Left renal pelvis (tissue), 4 donors: ENCODE measurements around the gene ACTN4. TPM values are rescaled to one million over a fixed set of nuclear protein-coding genes. Genes with fewer than 3 reads are reported as not detected.

ENCODE experiments used
- DNase-seq, 4 donors: peaks; one replicate each; pipeline ENCODE4 v3.0.0-alpha.2; 2013; ENCODE audit warnings: low read depth in 4 of 4, low spot score in 3 of 4
- polyA plus RNA-seq, 4 donors: library from polyadenylated mRNA; unstranded; fragments of 120-200 nt; gene quantifications; one replicate each; pipeline ENCODE4 v1.2.1, GENCODE V29; 2013; ENCODE audit not compliant: insufficient read length in 4 of 4

ACTN4 gene
- polyA plus RNA-seq, 4 donors, result 470 to 694 (median 623) TPM

DNA sequence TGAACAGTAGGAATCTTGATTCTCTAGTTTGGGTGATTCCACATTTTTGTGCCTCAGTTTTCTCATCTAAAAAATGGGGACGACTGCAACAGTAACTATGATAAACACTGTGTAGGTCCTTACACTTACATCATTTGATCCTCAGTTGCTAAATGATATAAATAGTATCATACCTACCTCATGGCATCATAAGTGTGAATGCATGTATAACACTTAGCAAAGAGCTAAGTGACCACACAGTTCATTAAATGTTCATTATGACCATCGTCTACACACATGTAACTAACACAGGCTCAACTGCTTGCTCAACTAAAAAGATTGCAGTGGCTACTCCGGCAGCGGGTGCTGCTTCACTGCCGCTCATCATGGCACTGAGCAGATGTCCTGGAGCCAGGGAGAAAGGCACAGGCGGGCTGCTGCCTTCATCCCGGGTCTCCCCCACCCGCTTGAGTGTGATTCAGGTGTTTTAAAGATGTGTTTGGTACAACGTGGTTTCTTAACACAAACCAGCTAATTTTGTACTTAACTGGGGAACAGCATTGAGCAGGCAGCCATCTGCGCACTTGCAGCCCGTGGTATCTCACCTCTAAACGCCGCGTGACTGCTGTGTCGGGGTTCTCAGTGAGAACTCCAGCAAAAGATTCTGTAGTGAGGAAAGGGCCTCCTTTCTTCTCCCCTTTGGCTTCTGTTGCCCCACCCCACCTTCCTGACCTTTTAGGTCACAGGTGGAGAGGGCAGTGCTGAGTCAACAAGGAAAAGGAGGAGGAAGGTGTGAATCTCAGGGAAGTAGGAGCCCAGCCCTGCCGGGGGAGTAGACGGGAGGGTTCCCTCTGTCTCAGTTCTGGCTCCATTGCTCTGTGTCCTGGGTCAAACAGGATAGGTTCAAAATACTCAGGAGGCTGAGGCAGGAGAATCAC lies 11.7 kb upstream of the ACTN4 start:
- DNase-seq, result no peak

DNA sequence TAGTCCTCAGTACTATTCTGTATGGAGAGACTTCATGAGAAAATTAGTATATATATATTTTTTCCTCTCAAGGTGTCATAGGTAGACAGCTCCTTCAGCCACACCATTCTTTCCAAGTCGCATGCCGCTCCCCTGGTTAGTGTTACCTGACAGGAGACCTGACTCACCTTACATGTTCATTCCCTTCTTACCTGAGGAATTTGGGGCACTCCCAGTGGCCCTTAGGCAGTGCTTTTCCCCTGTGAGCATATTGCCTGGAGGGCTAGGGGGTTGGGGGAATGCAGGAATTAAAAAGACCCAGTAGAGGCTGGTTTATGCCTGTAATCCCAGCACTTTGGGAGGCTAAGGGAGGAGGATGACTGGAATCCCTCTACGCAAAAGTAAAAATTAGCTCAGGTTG lies 9.0 kb upstream of the ACTN4 start:
- DNase-seq, result no peak

DNA sequence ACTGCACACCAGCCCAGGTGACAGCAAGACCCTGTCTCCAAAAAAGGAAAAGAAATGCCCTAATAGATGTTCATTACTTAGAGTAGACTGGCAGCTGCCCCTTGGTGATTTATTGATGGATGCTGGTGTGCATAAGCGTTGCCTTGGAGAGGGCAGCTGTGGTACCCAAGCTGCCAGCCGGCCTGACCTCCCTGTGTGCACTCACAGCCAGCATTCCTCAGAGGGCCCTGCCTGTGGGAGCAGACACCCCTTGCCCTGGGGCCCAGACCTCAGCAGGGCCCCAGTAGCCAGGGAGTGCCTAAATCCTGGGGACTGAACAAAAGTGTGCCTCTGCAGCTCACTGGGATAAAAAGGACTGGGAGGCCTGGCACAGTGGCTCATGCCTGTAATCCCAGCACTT lies 7.8 kb upstream of the ACTN4 start:
- DNase-seq, result no peak

DNA sequence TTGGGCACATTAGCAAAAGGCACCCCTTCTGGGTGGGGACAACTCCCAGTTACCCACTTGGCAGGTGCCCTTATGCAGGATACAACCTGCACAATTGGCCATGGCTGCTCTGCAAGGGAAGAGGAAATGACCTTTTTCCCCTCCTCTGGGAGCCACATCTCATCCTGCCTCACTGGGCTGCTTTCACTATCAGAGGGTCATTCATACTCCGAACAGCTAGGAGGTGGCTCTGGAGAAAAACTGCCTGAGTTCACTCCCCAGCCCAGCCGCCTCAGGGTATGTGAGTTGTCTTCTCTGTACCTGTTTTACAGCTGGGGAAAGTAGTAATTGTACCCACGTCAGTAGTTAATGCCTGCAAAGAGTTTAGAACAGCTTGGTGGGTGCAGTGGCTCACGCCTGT lies 7.1 kb upstream of the ACTN4 start:
- no peak for DNase-seq

DNA sequence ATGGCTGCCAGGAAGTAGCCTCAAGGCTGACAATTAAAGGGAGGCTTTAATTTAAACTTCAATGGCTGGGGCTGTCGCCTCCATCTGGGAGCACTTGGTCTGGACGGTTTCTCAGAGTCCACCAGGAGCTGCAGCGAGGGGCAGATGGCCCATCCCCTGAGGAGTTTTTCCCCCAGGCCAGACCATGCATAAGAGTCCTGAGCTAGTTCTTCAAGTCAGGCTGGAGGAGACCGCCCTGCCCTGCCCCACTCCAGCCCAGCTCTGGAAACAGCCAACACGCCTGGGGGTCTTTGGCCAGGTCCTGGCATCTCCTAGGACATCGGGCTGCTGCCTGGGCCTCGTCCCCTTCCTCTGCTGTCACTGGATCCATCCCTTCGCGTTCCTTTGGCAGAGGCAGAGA lies 5.3 kb upstream of the ACTN4 start:
- no peak for DNase-seq

DNA sequence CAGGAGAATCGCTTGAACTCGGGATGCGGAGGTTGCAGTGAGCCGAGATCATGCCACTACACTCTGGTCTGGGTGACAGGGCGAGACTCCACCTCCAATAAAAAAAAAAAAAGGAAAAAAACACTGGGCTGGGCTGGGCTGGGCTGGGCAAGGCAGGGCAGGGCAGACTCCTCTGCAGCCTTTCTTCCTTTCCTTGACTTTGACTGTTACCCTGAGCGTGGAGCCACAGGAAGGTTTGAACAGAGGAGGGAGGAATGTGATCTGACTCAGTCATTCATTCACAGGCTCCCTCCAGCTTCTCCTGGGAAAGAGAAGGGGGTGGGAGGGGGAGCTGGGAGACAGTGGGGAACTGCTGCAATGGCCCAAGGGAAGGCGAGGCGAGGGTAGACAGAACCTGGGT lies 2.7 kb upstream of the ACTN4 start:
- DNase-seq, result no peak

DNA sequence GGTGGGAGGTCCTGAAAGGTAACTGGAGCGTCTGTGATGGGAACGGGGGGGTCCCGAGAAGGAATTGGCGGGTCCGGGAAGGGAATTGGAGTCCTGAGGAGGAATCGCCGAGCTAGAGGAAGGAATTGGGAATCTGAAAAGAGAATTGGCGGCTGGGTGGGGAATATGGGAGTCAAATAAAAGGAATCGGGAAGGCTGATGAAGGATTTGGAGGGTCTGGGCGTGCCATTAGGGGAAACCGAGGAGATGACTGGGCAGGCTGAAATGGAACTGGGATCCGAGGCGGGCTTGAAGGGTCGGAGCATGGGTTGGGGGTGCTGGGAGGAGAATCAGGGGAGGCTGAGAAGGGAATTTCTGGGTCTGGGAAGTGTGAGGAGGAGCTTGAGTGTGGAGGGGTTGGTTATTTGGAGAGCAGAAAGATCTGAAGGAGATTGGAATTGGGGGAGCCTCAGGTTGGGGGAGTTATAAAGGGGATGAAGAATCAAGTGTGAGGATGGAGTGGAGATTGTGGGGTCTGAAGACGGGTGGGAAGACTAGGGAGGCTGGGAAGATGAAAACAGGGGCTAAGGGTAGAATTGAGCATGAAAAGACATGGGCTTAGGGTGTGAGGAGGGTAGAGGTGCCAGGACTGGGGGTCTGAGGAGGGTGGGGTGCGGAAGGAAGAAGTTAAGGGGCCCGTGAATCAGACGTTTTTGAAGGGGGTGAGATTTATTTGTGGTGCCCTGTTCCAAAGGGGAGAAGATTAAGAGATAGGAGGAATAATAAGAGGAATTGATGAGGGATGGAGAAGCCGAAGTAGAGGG lies 718 bp downstream of the ACTN4 start:
- DNase-seq, result no peak

DNA sequence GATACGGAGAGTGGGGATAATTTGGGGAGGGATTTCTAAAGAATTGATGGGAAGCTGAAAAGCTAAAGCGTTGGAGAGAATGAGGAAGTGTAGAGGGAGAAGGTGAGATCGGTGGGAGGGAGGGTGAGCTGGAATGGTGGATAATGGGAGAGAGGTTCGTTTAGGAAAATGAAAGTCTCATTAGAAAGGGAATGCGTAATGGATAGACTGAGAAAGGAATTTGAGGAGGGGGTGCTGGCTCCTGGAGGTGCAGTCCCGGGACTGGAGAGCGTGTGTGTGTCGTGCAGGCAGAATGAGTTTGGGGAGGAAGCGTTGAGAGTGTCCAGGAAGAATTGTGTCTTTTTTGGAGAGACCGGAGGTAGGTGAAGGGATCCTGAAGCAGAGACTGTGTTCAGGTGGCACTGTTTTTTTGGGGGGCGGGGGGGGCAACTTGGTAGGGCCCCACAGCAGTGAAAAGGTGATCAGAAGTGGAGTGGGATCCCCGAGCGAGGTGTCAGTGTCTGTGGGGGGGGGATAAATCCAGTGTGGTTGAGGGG lies 1.4 kb downstream of the ACTN4 start:
- DNase-seq, result no peak

DNA sequence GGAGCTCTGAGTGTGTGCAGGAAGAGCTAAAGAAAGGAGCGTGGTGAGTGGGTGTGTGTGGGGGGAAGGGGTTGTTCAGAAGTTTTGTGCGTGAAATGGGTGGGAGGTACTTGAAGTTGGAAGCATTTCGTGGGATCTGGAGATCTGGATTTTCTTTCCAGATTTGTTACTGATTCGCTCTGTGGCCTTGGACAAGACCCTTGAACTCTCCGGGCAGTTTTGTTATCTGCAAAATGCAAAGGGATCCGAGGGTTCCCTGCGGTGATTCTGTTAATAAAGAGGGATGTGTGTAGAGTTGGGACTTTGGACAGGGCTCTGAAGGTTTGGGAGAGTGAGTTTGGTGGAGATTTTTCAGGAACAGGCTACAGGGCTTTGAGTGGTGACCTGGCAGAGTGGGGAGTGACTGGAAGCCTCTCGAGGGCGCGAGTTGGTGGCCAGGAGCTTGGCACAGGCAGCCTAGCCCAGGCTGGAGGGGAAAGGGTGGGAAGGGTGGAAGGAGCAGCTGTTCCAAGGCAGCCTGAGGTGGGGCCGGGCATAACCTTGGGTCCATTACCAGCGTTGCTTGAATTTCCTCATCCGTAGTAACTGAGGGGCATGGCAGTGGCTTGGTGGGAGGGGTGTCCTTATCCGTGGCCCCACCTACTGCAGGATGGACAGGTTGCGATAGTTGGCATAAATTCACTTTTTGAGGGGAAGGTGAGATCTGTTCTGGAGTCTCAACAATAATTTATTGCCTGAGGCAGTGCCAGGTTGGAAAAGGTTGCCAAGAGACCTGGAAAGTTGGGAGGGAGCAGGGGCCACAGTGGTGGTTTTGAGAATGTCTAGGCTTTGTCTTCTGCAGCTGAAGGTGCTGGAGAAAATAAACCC lies 2.1 kb downstream of the ACTN4 start:
- DNase-seq, result no peak

DNA sequence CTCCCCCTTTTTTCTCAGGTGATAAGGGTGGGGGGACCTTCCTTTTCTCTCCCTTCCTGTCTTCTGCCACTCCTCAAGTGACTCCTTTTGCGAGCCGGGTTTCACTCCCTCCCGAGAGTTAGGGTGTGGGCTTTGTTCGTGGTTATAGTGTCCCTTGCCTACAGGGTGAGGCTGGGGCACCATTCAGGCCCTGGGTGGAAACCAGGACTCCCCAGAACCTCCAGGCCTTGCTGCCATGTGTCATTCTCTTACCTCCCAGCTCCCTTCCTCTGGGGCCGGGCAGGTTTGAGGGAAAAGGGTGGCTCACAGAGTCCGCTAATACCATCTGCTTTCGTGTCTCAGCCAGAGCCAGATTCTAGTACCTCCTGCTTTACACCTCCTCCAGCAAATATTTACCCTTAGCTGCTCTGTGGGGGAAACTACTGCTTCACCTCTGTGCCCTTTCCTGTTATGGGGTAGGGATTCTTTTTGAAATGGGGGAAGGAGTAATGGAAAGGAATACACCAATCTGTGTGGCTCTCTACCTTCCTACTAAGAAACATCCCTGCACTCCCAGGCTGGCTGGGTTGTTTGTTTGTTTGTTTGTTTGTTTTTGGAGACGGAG lies 2.8 kb downstream of the ACTN4 start:
- DNase-seq, result no peak

DNA sequence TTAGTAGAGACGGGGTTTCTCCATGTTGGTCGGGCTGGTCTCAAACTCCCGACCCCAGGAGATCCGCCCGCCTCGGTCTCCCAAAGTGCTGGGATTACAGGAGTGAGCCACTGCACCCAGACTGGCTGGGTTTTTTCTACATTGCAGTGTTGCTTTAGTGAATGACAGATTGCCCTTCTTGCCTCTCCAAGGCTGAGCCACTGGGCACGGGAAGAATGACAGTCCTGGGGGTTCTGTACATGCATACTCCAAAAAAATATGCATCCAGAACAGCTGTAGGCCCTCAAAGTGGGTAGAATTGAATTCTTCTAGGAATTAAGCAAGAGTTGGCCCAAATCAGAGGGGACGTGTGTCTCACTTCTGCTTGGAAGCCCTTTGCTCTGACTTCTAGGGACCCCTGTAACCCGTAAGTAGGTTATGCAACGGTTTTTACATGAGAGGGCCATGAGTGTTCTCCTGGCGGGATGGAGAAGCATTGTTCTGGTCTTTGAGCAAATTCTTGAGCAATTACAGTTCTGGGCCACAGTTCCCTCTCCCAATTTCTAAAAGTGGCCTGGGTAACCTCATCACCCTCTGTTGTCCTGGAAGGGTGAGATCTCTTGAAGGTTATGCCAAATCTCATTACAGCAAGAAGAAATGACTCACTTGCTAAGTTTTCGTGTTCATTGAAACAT lies 3.6 kb downstream of the ACTN4 start:
- DNase-seq, result no peak

DNA sequence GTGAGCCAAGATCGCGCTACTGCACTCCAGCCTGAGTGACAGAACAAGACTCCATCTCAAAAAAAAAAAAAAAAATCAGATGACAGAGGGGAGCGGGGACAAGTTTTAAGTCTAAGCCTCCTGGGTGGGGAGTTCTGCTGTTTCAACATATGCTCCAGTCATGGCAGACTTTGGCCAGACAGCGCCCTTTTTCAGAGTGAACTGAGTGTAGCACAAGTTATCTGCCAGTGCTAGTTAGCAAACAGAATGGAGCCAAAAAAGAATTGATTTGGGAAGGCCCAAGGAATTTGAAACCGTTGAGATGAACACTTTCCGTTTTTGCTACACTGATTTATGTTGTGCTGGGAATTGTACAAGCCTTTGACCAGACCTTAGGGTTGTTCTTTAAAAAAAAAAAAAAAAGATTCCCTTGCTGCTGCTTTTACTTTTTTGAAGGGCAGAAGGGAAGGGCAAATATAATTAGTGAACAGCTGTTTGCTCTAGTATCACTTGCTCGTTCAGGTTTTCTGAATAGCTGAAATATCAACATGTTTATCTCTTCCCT lies 5.7 kb downstream of the ACTN4 start:
- DNase-seq, result no peak

DNA sequence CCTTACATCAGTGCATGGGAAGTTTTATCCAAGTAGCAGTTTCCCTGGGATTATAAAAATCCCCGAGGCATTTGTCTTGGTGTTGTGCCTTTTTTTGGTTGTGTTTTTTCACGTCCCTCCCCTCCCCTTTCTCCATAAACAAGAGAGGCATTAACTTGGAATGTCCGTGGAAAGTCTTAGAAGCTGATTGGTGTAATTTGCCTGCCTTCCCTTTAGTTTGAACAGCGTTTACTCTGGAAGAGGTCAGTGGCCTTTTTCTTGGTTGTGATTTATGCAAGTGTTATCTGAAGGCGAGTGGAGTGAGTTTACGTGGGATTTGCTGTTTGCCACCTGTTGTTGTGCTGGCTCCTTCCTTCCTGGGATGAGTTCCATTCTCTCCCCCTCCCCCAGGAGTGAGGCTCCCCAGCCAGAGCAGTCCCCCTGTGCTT lies 7.2 kb downstream of the ACTN4 start:
- no peak for DNase-seq

DNA sequence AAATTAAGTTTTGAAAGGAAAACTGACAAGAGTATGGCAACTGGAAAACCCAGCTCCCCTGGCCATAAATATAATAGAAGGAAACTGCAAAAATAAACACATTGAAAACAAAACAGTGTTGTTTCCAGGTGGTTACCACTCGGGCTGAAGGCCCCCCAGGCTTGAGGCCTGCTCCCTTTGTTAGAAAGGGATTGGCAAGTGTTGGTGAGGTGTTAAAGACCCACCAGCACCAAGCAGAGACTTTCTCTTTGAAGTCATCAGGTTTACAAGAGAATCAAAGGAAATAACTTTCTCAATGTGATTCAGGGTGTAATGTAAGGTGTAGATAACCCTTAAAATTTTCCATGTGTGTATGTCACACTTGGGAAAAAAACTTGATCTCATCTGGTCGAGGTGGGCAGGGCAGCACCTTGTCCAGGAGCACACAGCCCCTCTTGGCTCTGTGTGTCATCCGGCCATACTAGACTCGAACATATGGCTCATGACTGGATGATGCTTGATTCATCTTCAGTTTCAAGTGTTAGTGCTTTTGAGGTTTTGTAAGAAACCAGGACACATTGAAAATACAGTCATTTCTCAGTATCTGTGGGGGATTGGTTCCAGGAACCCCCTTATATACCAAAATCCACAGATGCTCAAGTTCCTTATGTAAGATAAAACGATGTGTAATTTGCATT lies 7.8 kb downstream of the ACTN4 start:
- DNase-seq, result no peak

DNA sequence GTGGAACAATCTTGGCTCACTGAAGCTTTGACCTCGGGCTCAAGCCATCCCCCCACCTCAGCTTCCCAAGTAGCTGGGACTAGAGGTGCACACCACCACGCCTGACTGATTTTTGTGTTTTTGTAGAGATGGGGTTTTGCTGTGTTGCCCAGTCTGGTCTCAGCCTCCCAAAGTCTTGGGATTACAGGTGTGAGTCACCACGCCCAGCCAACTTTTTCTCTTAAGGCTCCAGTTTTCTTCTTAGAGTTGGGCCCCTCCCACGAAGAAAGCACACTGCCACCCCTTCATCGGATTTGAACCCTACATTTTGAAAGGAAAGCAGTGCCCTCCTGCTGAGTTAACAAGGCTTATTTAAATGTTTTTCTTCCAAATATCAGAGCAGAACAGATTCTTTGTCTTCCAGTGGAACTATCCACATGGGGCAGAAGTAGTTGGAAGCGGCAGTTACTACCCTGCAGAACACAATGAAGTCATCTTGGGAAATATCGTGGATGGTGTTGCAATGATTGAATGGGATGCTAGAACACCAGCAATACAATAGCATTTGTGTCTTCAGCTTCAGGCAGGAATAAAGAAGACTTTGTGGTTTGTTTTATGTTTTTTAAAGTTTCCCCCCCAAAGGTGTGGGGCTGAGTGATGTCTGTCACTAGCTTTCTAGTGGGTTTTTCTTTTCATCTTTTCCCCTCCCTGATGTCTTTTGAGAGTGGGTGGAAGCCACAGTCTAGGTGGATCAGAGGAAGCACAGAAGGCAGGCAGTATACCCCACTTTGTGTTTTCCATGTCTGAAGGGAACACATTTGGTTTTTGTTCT lies 8.9 kb downstream of the ACTN4 start:
- DNase-seq, result no peak

DNA sequence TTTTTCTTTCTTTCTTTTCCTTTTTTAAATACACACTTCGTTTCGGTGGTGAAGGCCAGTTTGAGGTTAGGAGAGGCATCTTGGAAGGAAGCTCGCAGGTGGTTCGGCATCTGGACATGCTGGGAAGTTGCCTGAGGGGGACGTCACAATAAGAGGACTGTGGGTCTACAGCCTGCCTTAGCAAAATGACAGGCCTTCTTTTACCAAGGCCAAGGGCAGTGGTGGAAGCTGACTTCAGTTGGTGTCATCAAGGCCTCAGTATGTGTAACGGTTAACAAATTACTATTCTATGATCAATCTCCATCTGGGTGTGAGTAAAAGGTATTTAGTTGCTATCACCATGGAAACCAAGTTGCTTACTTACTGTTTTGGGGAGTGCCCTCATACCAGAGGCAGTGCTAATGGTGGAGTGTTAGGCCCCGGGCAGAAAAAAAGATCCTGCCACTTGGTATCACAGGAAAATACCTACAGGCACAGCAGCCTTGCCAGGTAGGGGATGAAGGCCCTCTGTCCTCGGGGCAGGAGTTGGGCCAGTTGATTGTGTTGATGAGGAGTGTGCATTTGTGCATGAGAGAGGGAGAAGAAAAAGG lies 10.3 kb downstream of the ACTN4 start:
- no peak for DNase-seq

DNA sequence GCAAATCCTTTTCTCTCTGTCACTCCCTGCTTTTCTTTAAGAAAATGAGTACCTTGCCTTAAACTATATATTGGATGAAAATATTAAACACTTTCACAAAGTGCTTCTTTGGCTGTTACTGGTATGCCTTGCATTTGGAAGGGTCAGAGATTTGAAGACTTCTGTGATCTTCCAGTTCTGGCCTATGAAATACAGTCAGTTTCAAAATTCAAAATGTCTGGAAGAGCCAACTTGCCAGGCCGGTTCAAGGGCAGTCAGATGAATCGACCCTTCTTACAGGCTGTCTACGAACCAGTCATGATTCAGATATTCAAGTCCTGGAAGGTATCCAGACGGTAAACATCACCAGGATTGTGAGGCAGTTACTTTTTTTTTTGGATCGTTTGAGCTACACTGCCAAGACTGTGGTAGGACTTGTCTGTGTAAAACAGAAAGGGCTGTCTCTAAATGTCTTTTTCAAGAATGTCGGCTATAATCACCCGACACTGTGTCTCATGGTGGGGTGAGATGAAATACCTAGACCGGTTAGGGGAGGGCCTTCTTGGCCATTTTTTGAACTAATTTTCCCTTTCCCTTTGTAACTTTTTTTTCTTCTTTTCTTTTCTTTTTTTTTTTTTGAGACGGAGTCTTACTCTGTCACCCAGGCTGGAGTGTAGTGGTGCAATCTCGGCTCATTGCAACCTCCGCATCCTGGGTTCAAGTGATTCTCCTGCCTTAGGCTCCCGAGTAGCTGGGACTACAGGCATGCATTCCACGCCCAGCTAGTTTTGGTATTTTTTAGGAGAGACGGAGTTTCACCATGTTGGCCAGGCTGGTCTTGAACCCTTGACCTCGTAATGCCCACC lies 11.2 kb downstream of the ACTN4 start:
- DNase-seq, result no peak
